Epithelial cell of proximal tubule (primary cell): ENCODE results near the gene PAX8. TPM values are rescaled to one million over a fixed set of nuclear protein-coding genes. Genes with fewer than 3 reads are reported as not detected.

ENCODE experiments used
- DNase-seq: peaks from one replicate; pipeline ENCODE4 v3.0.0-alpha.2; 2011; ENCODE audit warnings: low read depth
- H3K4me3 ChIP-seq: 2 replicates; pipeline ENCODE4 v1.5.1; 2011; ENCODE audit warnings: low read depth, mild to moderate bottlenecking, low read length
- CTCF ChIP-seq: conservative IDR thresholded peaks from 2 replicates; pipeline ENCODE4 v1.5.1; 2012; ENCODE audit warnings: low read depth, mild to moderate bottlenecking, low read length
- total RNA-seq: library from RNA; depleted of rRNA; stranded (reverse); fragments of >200 nt; gene quantifications from 2 replicates; pipeline ENCODE4 v1.2.3, GENCODE V29; 2015

PAX8 gene
- total RNA-seq, 1 donor from 2014 or later, result 127 TPM

- H3K4me3 ChIP-seq, result no peak overlapping the region
- no peak for TF ChIP-seq CTCF
- no peak for DNase-seq
Observed at GRCh38 chr2:113266431-113266830, 12.3 kb downstream of the PAX8 start.

- no peak overlapping the region for H3K4me3 ChIP-seq
- no peak for TF ChIP-seq CTCF
- DNase-seq, result no peak
Observed at GRCh38 chr2:113264713-113265403, 13.9 kb downstream of the PAX8 start.

GRCh38 chr2:113263546-113263945, 15.2 kb downstream of the PAX8 start:
- no peak for TF ChIP-seq CTCF

GRCh38 chr2:113260991-113261390, 17.7 kb downstream of the PAX8 start:
- TF ChIP-seq CTCF, result no peak
- no peak overlapping the region for H3K4me3 ChIP-seq
- no peak for DNase-seq

More at GRCh38 chr2:113263546-113263945, 15.2 kb downstream of the PAX8 start:
- no peak overlapping the region for H3K4me3 ChIP-seq
- DNase-seq, result no peak

- no peak for TF ChIP-seq CTCF
Observed at GRCh38 chr2:113258471-113259147, 20.1 kb downstream of the PAX8 start.

GRCh38 chr2:113257516-113258264, 21.0 kb downstream of the PAX8 start:
- DNase-seq, result no peak
- H3K4me3 ChIP-seq, result no peak overlapping the region
- no peak for TF ChIP-seq CTCF

More at GRCh38 chr2:113258471-113259147, 20.1 kb downstream of the PAX8 start:
- no peak for DNase-seq
- no peak overlapping the region for H3K4me3 ChIP-seq
